ENCODE data around the gene SPARCL1. TPM values are rescaled to one million over a fixed set of nuclear protein-coding genes. Genes with fewer than 3 reads are reported as not detected.
"Not testable (repeated sequence)": the region's sequence is repeated elsewhere in the genome, so short reads cannot be mapped to it uniquely, and the experiment has no call there.

Gene SPARCL1
- total and polyA plus RNA-seq, 2 experiments from 2014 or later, result 1.5 to 2.4 TPM

DNA sequence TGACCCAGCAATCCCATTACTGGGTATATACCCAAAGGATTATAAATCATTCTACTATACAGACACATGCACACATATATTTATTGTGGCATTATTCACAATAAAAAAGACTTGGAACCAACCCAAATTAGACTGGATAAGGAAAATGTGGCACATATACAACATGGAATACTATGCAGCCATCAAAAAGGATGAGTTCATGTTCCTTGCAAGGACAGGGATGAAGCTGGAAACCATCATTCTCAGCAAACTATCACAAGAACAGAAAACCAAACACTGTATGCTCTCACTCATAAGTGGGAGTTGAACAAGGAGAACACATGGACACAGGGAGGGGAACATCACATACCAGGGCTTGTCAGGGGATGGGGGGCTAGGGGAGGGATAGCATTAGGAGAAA is 45.2 kb upstream of the SPARCL1 start:
- not testable (repeated sequence) for H3K36me3 Mint-ChIP-seq (ENCODE audit: low read depth); H3K4me2 ChIP-seq

DNA sequence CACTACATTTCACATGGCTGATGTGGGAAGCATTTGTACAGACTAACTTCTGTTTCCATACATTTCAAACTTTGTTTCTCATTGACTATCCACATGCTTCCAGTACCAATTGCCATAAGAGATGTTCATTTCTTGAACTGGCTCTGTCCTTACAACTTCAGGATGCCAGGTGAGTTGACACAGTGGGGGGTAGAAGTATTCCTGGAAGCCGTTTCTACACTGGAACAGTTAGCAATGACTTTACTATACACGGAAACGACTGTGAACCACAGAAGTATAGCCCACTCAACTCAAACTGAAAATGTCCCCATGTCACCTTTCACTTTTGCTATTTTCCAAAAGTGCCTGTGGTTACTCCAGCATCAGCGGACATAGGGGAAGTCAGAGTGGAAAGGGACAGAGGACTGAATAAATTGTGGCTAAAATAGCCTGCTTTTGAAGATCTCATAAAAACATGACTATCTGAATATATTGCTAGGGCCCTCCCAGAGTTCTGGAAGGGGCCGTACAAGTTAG is 41.2 kb upstream of the SPARCL1 start:
- H3K27ac Mint-ChIP-seq, result no peak overlapping the region
- Histone ChIP-seq H3K27me3 (ENCODE audit: insufficient read depth) (no peaks in the 10 kb centered on the region), H3K36me3 (ENCODE audit: insufficient read depth) (no peaks in the 10 kb centered on the region), H3K4me2 (no peak overlapping the region), H4K20me1 (replicated peaks; ENCODE audit: insufficient read depth) (no peaks in the 10 kb centered on the region), H3K4me1 (ENCODE audit: insufficient read depth) (peaks cover 7% of the 10 kb centered on the region; the same call in 1 of the 2 replicates), H3K79me2 (replicated peaks; ENCODE audit: insufficient read depth) (no peaks in the 10 kb centered on the region), H3F3A (replicated peaks; ENCODE audit: low read depth) (no peaks in the 10 kb centered on the region), H3K9me2 (ENCODE audit: insufficient read depth) (no peaks in the 10 kb centered on the region), H3K27ac (ENCODE audit: low read depth) (no peak overlapping the region), H3K4me3 (no peak overlapping the region), H2AFZ (no peak overlapping the region)
- H3K27me3 Mint-ChIP-seq (ENCODE audit: insufficient read depth, low read depth, poor library complexity), result peaks cover 3% of the 10 kb centered on the region
- DNase-seq (ENCODE audit: low spot score) (no peak), ATAC-seq (no peak)
- no peak overlapping the region for H3K4me3 Mint-ChIP-seq
- peaks cover 9% of the 10 kb centered on the region for H3K4me1 Mint-ChIP-seq
- no peaks in the 10 kb centered on the region for H3K9me3 Mint-ChIP-seq
- H3K36me3 Mint-ChIP-seq (ENCODE audit: low read depth), result no peaks in the 10 kb centered on the region
- TF ChIP-seq REST (IDR thresholded peaks at IDR 0.05; ENCODE audit: unreplicated experiment), result no peak
- no peak for TF ChIP-seq JUNB (IDR thresholded peaks at IDR 0.05; ENCODE audit: unreplicated experiment)
- no peak for TF ChIP-seq ZNF331 (CRISPR knock-in tag; IDR thresholded peaks at IDR 0.05; ENCODE audit: low read depth)
- TF ChIP-seq CTCF (conservative IDR thresholded peaks at IDR 0.05; ENCODE audit: low read depth in 2 of 2), result no peak
- no peak for TF ChIP-seq ZNF462 (CRISPR knock-in tag; IDR thresholded peaks at IDR 0.05)
- TF ChIP-seq EZH2 (IDR thresholded peaks at IDR 0.05; ENCODE audit: low read depth, unreplicated experiment), result no peak
- no peak for TF ChIP-seq STAT1 (IDR thresholded peaks at IDR 0.05; ENCODE audit: unreplicated experiment)
- TF ChIP-seq, protein P1, sequence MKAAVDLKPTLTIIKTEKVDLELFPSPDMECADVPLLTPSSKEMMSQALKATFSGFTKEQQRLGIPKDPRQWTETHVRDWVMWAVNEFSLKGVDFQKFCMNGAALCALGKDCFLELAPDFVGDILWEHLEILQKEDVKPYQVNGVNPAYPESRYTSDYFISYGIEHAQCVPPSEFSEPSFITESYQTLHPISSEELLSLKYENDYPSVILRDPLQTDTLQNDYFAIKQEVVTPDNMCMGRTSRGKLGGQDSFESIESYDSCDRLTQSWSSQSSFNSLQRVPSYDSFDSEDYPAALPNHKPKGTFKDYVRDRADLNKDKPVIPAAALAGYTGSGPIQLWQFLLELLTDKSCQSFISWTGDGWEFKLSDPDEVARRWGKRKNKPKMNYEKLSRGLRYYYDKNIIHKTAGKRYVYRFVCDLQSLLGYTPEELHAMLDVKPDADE (IDR thresholded peaks at IDR 0.05), result no peak
- TF ChIP-seq NANOG (IDR thresholded peaks at IDR 0.05; ENCODE audit: borderline replicate concordance), result no peak
- TF ChIP-seq ZNF114 (CRISPR knock-in tag; IDR thresholded peaks at IDR 0.05), result no peak

More for the DNA sequence above, 45.2 kb upstream of the SPARCL1 start:
- not testable (repeated sequence) for H4K20me1 ChIP-seq (replicated peaks; ENCODE audit: insufficient read depth); H3K36me3 ChIP-seq (ENCODE audit: insufficient read depth); ATAC-seq; H2AFZ ChIP-seq; DNase-seq (ENCODE audit: low spot score); H3K4me1 ChIP-seq (ENCODE audit: insufficient read depth); H3K27ac Mint-ChIP-seq; H3K4me1 Mint-ChIP-seq; H3K4me3 Mint-ChIP-seq; H3F3A ChIP-seq (replicated peaks; ENCODE audit: low read depth); H3K79me2 ChIP-seq (replicated peaks; ENCODE audit: insufficient read depth); H3K9me3 Mint-ChIP-seq; H3K27me3 Mint-ChIP-seq (ENCODE audit: insufficient read depth, low read depth, poor library complexity); H3K27ac ChIP-seq (ENCODE audit: low read depth); H3K4me3 ChIP-seq; H3K27me3 ChIP-seq (ENCODE audit: insufficient read depth); H3K9me2 ChIP-seq (ENCODE audit: insufficient read depth)
